ENCODE measurements around the gene SPAG9.

The SPAG9 gene

DNA sequence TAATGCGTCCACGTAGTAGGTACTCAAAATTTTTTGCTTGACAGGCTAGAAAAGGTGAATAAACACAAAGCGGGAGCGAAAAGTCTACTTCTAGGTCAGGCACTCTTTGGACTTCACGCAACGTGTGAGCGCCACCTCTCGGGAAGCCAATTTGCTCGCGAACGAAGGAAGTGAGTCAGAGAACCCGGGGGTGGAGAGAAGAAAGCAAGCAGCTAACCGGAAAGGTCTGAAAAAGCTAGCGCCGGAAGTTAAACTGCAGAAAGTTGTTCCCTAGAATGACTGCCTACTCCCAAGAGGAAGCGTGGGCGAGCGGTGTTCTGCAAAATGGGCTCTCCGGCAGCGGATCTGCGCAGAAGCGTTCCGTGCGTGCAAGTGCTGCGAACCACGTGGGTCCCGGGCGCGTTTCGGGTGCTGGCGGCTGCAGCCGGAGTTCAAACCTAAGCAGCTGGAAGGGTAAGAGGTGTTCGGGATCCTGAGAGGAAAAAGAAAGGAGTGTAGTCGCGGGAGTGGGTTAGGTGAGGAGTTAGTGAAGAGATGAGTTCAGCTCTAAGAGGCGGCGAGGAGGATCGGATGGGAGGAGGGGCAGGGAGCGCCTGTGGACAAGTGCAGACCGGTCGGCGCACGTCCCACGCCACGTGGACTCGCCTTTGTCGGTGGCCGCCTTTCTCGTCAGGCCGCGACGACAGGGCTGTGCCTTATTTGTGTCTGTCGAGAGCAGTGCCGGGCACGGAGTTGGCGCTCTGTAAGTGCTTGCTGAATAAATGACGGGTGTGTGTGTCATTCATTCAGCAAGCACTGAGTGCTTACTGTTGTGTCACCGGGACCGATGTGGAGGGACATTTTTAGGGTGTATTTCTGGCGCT, 32.8 kb upstream of the SPAG9 start, which contains the start of gene NME1:
Gene NME1 (plus strand): TSS at position 350 of the 863 bp plus-strand sequence. CDS start 2,096 bp downstream, outside the sequence.
- peak within 1 kb of the TSS; percentile 83 for H3K4me2 ChIP-seq (ENCODE audit: low read length)
- H3K36me3 ChIP-seq (ENCODE audit: insufficient read depth, low read length) = peaks cover 18% of the 10 kb centered on the region
- peak within 1 kb of the TSS; percentile 86 for H3K4me3 ChIP-seq (ENCODE audit: low read length)
- H3K27me3 ChIP-seq (ENCODE audit: control insufficient read depth, insufficient read depth, low read length) = no peaks in the 10 kb centered on the region
- H3K4me1 ChIP-seq (ENCODE audit: control insufficient read depth, insufficient read depth, low read length) = peaks cover 17% of the 10 kb centered on the region
- H3K9ac ChIP-seq (ENCODE audit: low read depth, low read length) = peak within 1 kb of the TSS; percentile 84
- H3K9me3 ChIP-seq (replicated peaks; ENCODE audit: low read length) = no peaks in the 10 kb centered on the region

DNA sequence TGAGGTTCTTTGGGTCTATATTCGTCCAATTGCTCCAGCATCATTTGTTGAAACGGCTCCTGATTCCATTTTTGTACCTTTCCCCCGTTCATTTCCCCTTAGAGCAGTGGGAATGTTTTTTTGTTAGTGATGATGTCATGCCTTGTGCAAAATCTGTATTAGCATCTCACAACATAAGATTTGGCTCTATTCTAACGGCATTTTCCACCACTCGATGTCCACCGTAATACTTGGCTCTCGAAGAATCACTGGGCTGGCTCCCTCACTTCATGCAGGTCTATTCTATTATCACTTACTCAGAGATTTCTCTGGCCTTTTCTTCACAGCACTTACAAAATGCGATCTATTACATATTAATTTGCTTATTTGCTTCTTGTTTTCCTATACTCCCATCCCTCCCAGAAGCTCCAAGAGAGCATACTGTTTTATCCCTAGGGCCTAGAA, 32.1 kb upstream of the SPAG9 start:
- Histone ChIP-seq H3K4me3 (ENCODE audit: low read length) (peak overlapping the region; percentile 62), H3K9me3 (replicated peaks; ENCODE audit: low read length) (no peaks in the 10 kb centered on the region), H3K9ac (ENCODE audit: low read depth, low read length) (peak overlapping the region; percentile 67)

DNA sequence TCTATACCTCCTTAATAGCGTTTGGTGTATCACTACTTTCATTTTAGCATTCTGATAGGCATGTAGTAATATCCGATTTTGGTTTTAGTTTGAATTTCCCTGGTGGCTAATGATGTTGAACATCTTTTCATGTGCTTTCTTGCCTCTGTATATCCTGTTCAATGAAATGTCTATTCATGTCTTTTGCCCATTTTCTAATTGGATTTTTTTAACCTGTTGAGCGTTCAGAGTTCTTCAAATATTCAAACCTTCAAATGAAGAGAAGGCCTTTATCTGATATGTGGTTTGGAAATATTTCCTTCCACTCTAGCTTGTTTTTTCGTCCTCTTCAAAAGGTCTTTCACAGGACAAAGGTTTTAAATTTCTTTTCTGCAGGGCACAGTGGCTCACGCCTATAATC, 30.3 kb upstream of the SPAG9 start:
- H3K4me2 ChIP-seq (ENCODE audit: low read length) = no peak overlapping the region

More for the DNA sequence above, 32.1 kb upstream of the SPAG9 start:
- no peaks in the 10 kb centered on the region for H3K27me3 ChIP-seq (ENCODE audit: control insufficient read depth, insufficient read depth, low read length)
- H3K4me1 ChIP-seq (ENCODE audit: control insufficient read depth, insufficient read depth, low read length) = peaks cover 17% of the 10 kb centered on the region
- peaks cover 17% of the 10 kb centered on the region for H3K36me3 ChIP-seq (ENCODE audit: insufficient read depth, low read length)
- H3K4me2 ChIP-seq (ENCODE audit: low read length) = peak overlapping the region; percentile 79

DNA sequence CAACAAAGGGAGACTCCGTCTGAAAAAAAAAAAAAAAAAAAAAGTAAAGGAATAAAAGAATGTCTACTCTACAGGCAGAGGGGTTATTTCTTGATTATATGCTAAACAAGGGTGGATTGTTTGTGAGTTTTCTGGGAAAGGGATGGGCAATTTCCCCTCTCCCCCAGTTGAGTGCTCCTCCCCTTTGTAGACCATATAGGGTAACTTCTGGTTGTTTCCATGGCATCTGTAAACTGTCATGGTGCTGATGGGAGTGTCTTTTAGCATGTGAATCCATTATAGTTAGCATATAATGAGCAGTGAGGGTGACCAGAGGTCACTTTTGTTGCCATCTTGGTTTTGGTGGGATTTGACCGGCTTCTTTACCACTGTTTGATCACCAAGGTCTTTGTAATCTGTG, 28.5 kb upstream of the SPAG9 start:
- Histone ChIP-seq H3K4me1 (ENCODE audit: control insufficient read depth, insufficient read depth, low read length) (peaks cover 16% of the 10 kb centered on the region), H3K4me2 (ENCODE audit: low read length) (no peak overlapping the region), H3K4me3 (ENCODE audit: low read length) (no peak overlapping the region), H3K9me3 (replicated peaks; ENCODE audit: low read length) (no peaks in the 10 kb centered on the region), H3K36me3 (ENCODE audit: insufficient read depth, low read length) (no peaks in the 10 kb centered on the region), H3K9ac (ENCODE audit: low read depth, low read length) (no peak overlapping the region), H3K27me3 (ENCODE audit: control insufficient read depth, insufficient read depth, low read length) (no peaks in the 10 kb centered on the region)

More for the DNA sequence above, 30.3 kb upstream of the SPAG9 start:
- Histone ChIP-seq H3K9me3 (replicated peaks; ENCODE audit: low read length) (no peaks in the 10 kb centered on the region), H3K4me3 (ENCODE audit: low read length) (no peak overlapping the region), H3K27me3 (ENCODE audit: control insufficient read depth, insufficient read depth, low read length) (no peaks in the 10 kb centered on the region), H3K36me3 (ENCODE audit: insufficient read depth, low read length) (peaks cover 6% of the 10 kb centered on the region), H3K4me1 (ENCODE audit: control insufficient read depth, insufficient read depth, low read length) (peaks cover 25% of the 10 kb centered on the region), H3K9ac (ENCODE audit: low read depth, low read length) (no peak overlapping the region)

DNA sequence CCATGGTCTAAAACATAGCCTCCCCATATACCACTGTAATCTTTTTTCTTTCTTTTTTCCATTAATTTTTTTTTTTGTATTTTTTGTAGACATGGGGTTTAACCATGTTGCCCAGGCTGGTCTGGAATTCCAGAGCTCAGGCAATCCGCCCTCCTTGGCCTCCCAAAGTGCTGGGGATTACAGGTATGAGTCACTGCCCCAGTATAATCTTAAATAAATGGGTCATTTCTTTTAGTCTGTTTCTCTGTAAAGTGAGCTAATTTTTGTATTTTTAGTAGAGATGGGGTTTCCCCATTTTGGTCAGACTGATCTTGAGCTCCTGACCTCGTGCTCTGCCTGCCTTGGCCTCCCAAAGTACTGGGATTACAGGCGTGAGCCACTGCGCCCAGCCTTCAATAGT, 27.0 kb upstream of the SPAG9 start:
- H3K4me2 ChIP-seq (ENCODE audit: low read length) = no peak overlapping the region
- peaks cover 12% of the 10 kb centered on the region for H3K4me1 ChIP-seq (ENCODE audit: control insufficient read depth, insufficient read depth, low read length)
- no peaks in the 10 kb centered on the region for H3K9me3 ChIP-seq (replicated peaks; ENCODE audit: low read length)
- H3K36me3 ChIP-seq (ENCODE audit: insufficient read depth, low read length) = no peaks in the 10 kb centered on the region
- H3K9ac ChIP-seq (ENCODE audit: low read depth, low read length) = no peak overlapping the region
- H3K27me3 ChIP-seq (ENCODE audit: control insufficient read depth, insufficient read depth, low read length) = no peaks in the 10 kb centered on the region
- H3K4me3 ChIP-seq (ENCODE audit: low read length) = no peak overlapping the region

DNA sequence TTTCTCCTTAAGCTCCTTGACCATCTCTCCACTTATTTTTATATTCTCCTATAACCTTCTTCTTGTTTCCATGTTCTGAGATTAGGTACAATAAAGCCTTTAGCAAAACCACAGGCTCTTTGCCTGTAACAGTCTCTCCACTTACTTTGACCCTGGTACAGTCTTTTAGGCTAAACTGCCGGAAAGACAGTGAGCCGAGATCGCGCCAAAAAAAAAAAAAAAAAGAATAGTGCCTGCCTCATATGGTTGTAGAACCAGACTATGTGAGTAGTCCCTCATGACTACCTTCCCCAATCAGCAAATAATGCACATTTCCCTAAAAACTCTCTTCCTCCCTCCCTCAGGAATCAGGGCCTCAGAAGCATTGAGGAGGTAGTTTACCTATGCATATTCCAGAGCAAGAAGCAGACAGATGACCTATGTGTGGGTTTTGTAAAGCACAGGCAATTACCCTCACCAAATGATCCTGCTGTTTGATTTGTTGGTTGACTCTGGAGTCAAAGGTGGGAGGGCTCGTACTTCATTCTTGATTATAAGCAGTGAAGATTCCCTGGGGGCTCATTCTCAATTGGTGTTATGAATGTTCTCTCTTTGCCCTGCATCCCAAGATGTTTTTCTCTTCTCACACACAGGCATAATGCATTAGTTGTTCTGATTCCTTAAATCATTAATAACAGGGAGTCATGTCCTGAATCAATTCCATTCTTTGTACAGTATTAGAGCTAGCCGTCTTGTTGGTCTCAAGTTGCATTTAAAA, 23.8 kb upstream of the SPAG9 start:
- Histone ChIP-seq H3K9ac (ENCODE audit: low read depth, low read length) (no peak overlapping the region), H3K9me3 (replicated peaks; ENCODE audit: low read length) (no peaks in the 10 kb centered on the region), H3K36me3 (ENCODE audit: insufficient read depth, low read length) (no peaks in the 10 kb centered on the region), H3K27me3 (ENCODE audit: control insufficient read depth, insufficient read depth, low read length) (no peaks in the 10 kb centered on the region), H3K4me1 (ENCODE audit: control insufficient read depth, insufficient read depth, low read length) (peaks cover 8% of the 10 kb centered on the region), H3K4me2 (ENCODE audit: low read length) (no peak overlapping the region), H3K4me3 (ENCODE audit: low read length) (no peak overlapping the region)

DNA sequence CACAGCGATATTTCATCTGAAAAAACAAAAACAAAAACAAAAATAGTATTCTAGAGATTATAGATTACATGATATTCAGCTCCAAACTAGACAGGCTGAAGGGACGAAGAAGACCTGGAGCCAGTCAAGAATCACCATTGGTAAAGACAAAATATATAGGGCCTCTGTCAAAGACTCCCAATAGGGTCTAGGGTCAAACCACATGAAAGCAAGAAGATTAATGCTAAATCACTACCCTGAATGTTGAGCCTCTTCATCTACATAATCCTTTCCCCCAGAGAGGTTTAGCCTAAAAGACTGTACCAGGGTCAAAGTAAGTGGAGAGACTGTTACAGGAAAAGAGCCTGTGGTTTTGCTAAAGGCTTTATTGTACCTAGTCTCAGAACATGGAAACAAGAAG, 21.9 kb upstream of the SPAG9 start:
- no peaks in the 10 kb centered on the region for H3K36me3 ChIP-seq (ENCODE audit: insufficient read depth, low read length)
- H3K4me2 ChIP-seq (ENCODE audit: low read length) = no peak overlapping the region
- no peak overlapping the region for H3K9ac ChIP-seq (ENCODE audit: low read depth, low read length)
- H3K4me3 ChIP-seq (ENCODE audit: low read length) = no peak overlapping the region
- no peaks in the 10 kb centered on the region for H3K9me3 ChIP-seq (replicated peaks; ENCODE audit: low read length)
- no peaks in the 10 kb centered on the region for H3K27me3 ChIP-seq (ENCODE audit: control insufficient read depth, insufficient read depth, low read length)
- H3K4me1 ChIP-seq (ENCODE audit: control insufficient read depth, insufficient read depth, low read length) = peaks cover 8% of the 10 kb centered on the region

DNA sequence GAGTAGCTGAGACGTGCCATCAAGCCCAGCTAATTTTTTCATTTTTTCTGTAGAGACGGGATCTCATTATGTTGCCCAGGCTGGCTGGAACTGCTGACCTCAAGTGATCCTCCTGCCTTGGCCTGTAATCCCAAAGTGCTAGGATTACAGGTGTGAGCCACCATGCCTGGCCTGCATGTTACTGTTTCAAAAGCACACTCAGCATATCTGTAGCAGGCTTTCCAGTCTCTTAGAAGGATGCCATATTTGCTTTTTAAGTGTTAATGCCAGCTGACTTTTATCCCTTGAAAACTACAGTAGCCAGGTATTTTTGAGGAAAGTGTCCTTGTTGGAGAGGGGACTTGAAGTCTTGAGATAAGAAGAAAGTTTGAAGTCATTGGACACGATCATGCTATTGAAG, 15.3 kb upstream of the SPAG9 start:
- no peaks in the 10 kb centered on the region for H3K36me3 ChIP-seq (ENCODE audit: insufficient read depth, low read length)
- H3K4me1 ChIP-seq (ENCODE audit: control insufficient read depth, insufficient read depth, low read length) = no peaks in the 10 kb centered on the region
- no peak overlapping the region for H3K4me3 ChIP-seq (ENCODE audit: low read length)

DNA sequence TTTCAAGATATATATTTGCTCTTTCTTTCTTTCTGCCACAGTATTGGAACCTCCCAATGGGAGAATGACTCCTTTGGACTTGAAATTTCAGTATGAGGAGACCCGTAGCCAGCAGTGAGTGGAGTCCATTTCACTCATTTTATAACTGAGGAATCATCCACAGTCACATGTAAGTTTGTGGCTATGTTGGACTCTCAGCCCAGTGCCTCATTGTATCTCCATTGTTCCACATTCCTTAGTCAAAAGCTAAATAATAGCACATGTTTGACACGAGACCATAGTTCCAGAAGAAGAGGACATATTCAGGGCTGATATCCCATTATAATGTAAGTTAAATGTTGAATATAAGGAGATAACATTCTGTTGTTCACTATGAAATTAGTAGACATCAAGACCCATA, 12.7 kb upstream of the SPAG9 start:
- Histone ChIP-seq H3K4me1 (ENCODE audit: control insufficient read depth, insufficient read depth, low read length) (no peaks in the 10 kb centered on the region), H3K9me3 (replicated peaks; ENCODE audit: low read length) (no peaks in the 10 kb centered on the region), H3K27me3 (ENCODE audit: control insufficient read depth, insufficient read depth, low read length) (no peaks in the 10 kb centered on the region), H3K4me2 (ENCODE audit: low read length) (no peak overlapping the region), H3K4me3 (ENCODE audit: low read length) (no peak overlapping the region), H3K36me3 (ENCODE audit: insufficient read depth, low read length) (no peaks in the 10 kb centered on the region), H3K9ac (ENCODE audit: low read depth, low read length) (no peak overlapping the region)

More for the DNA sequence above, 15.3 kb upstream of the SPAG9 start:
- Histone ChIP-seq H3K27me3 (ENCODE audit: control insufficient read depth, insufficient read depth, low read length) (no peaks in the 10 kb centered on the region), H3K4me2 (ENCODE audit: low read length) (no peak overlapping the region), H3K9ac (ENCODE audit: low read depth, low read length) (no peak overlapping the region), H3K9me3 (replicated peaks; ENCODE audit: low read length) (no peaks in the 10 kb centered on the region)

DNA sequence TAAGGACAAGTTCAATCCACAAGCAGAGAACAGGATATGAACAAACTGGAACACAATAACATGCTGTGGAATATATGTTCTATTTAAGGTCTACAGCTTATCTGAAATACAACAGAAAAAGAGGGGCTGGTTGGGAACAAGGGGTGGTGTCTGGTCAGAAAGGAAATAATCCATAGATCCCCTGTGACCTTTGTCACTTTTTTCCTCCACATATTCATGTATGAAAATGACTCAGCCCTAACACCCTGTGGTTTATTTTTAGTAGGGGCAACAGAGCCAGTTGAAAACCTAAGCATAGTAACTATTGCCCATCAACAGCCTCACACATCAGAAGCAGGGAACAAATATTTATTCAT, 12.3 kb upstream of the SPAG9 start:
- no peak overlapping the region for H3K9ac ChIP-seq (ENCODE audit: low read depth, low read length)
- no peaks in the 10 kb centered on the region for H3K27me3 ChIP-seq (ENCODE audit: control insufficient read depth, insufficient read depth, low read length)
- no peaks in the 10 kb centered on the region for H3K9me3 ChIP-seq (replicated peaks; ENCODE audit: low read length)
- H3K4me2 ChIP-seq (ENCODE audit: low read length) = no peak overlapping the region
- H3K4me1 ChIP-seq (ENCODE audit: control insufficient read depth, insufficient read depth, low read length) = no peaks in the 10 kb centered on the region
- H3K4me3 ChIP-seq (ENCODE audit: low read length) = no peak overlapping the region
- no peaks in the 10 kb centered on the region for H3K36me3 ChIP-seq (ENCODE audit: insufficient read depth, low read length)

DNA sequence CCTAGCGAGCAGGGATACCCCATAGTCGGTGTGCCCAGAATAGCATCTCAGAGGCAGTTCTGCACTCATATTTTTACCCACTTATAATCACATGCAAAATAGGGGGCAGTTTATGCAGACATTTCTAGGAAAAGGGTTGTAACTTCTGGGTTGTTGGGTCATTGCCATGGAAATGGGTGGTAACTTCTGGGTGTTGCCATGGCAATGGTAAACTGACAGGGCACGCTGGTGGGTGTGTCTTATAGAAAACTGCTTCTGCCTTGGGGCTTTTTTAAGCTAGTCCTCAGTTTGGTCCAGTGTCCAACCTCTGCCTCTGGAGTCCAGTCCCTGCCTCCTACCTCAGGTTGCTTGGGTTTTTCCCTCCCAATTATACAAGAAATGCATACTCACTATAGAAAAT, 7.4 kb upstream of the SPAG9 start:
- Histone ChIP-seq H3K9ac (ENCODE audit: low read depth, low read length) (no peak overlapping the region), H3K4me2 (ENCODE audit: low read length) (no peak overlapping the region), H3K9me3 (replicated peaks; ENCODE audit: low read length) (no peaks in the 10 kb centered on the region), H3K36me3 (ENCODE audit: insufficient read depth, low read length) (no peaks in the 10 kb centered on the region), H3K4me3 (ENCODE audit: low read length) (no peak overlapping the region), H3K27me3 (ENCODE audit: control insufficient read depth, insufficient read depth, low read length) (no peaks in the 10 kb centered on the region), H3K4me1 (ENCODE audit: control insufficient read depth, insufficient read depth, low read length) (no peaks in the 10 kb centered on the region)
